Immature natural killer cell (primary cell): ENCODE data around the gene TFAM. TPM values are rescaled to one million over a fixed set of nuclear protein-coding genes. Genes with fewer than 3 reads are reported as not detected.
"Not testable (repeated sequence)": the region's sequence is repeated elsewhere in the genome, so short reads cannot be mapped to it uniquely, and the experiment has no call there.

Experiments
- DNase-seq, 3 donors: peaks; one replicate each; pipeline ENCODE4 v3.0.0; 2022; ENCODE audit warnings: mixed read lengths in 1 of 3
- H3K27ac Mint-ChIP-seq, 6 donors: one replicate each; pipeline ENCODE4 v1.8.0; 2020; ENCODE audit warnings: mixed read lengths in 6 of 6, mild to moderate bottlenecking in 5 of 6, inconsistent platforms in 4 of 6, moderate library complexity in 3 of 6
- H3K27me3 Mint-ChIP-seq, 3 donors: one replicate each; pipeline ENCODE4 v1.8.0; 2020 to 2021; ENCODE audit warnings: low read depth in 3 of 3, mild to moderate bottlenecking in 3 of 3, mixed read lengths in 3 of 3, moderate library complexity in 3 of 3, inconsistent platforms in 1 of 3
- H3K36me3 Mint-ChIP-seq, 3 donors: one replicate each; pipeline ENCODE4 v1.8.0; 2020; ENCODE audit warnings: mixed read lengths in 3 of 3, inconsistent platforms in 2 of 3, mild to moderate bottlenecking in 2 of 3
- H3K4me1 Mint-ChIP-seq, 2 donors: one replicate each; pipeline ENCODE4 v1.8.0; 2020; ENCODE audit warnings: inconsistent platforms in 2 of 2, mild to moderate bottlenecking in 2 of 2, mixed read lengths in 2 of 2, moderate library complexity in 1 of 2
- H3K4me3 Mint-ChIP-seq, 5 donors: one replicate each; pipeline ENCODE4 v1.8.0; 2020; ENCODE audit warnings: mild to moderate bottlenecking in 5 of 5, mixed read lengths in 5 of 5, inconsistent platforms in 3 of 5, moderate library complexity in 3 of 5
- H3K9me3 Mint-ChIP-seq, 6 donors: one replicate each; pipeline ENCODE4 v1.8.0; 2020; ENCODE audit warnings: mild to moderate bottlenecking in 6 of 6, mixed read lengths in 6 of 6, inconsistent platforms in 4 of 6, moderate library complexity in 3 of 6
- polyA plus RNA-seq, 3 donors: library from polyadenylated mRNA; unstranded; fragments of 300-500 nt; fragmentation: Illumina TruSeq; gene quantifications; one replicate each; pipeline ENCODE4 v1.2.3, GENCODE V29; 2021

Gene TFAM
- polyA plus RNA-seq, 3 donors from 2014 or later, result 27.8 to 49.7 (median 44.8) TPM

DNA sequence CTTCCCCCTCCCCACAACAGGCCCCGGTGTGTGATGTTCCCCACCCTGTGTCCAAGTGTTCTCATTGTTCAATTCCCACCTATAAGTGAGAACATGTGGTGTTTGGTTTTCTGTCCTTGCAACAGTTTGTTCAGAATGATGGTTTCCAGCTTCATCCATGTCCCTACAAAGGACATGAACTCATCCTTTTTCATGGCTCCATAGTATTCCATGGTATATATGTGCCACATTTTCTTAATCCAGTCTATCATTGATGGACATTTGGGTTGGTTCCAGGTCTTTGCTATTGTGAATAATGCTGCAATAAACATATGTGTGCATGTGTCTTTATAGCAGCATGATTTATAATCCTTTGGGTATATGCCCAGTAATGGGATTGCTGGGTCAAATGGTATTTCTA, 43.2 kb downstream of the TFAM start:
- DNase-seq, H3K27ac Mint-ChIP-seq, H3K4me1 Mint-ChIP-seq, H3K27me3 Mint-ChIP-seq, H3K36me3 Mint-ChIP-seq, H3K4me3 Mint-ChIP-seq: not testable (repeated sequence)
- peaks cover 2 to 11% (median 4%) of the 10 kb centered on the region in 6 donors for H3K9me3 Mint-ChIP-seq

GRCh38 chr10:58431903-58432302, 46.7 kb downstream of the TFAM start:
- no peak overlapping the region for H3K27ac Mint-ChIP-seq
- H3K27me3 Mint-ChIP-seq, result peaks cover 0 to 6% (median 0%) of the 10 kb centered on the region in 3 donors
- peaks cover 0 to 3% (median 0%) of the 10 kb centered on the region in 3 donors for H3K36me3 Mint-ChIP-seq
- no peak overlapping the region for H3K4me3 Mint-ChIP-seq
- H3K4me1 Mint-ChIP-seq, result peaks cover 5 to 14% of the 10 kb centered on the region in 2 donors
- no peak for DNase-seq
- peaks cover 0 to 6% (median 1%) of the 10 kb centered on the region in 6 donors for H3K9me3 Mint-ChIP-seq

GRCh38 chr10:58433066-58433465, 47.9 kb downstream of the TFAM start:
- H3K4me3 Mint-ChIP-seq, result no peak overlapping the region
- H3K27ac Mint-ChIP-seq, result no peak overlapping the region
- H3K9me3 Mint-ChIP-seq, result peaks cover 0 to 6% (median 0%) of the 10 kb centered on the region in 6 donors
- H3K36me3 Mint-ChIP-seq, result peaks cover 0 to 3% (median 0%) of the 10 kb centered on the region in 3 donors
- DNase-seq, result no peak
- peaks cover 5 to 14% of the 10 kb centered on the region in 2 donors for H3K4me1 Mint-ChIP-seq
- H3K27me3 Mint-ChIP-seq, result peaks cover 0 to 5% (median 0%) of the 10 kb centered on the region in 3 donors

DNA sequence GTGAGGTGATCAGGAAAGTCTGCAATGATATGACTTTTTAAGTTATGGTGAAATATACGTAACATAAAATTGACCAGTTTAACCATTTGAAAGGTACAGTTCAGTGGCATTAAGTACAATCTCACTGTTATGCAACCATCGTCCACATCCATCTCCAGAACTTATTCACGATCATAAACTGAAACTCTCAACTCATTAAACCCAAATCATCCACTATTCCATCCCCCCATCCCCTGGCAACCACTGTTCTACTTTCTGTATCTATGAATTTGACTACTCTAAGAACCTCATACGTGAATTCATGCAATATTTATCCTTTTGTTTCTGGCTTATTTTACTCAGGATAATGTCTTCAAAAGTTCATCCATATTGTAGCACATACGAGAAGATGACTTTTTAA, 48.4 kb downstream of the TFAM start:
- peaks cover 0 to 4% (median 0%) of the 10 kb centered on the region in 3 donors for H3K27me3 Mint-ChIP-seq
- DNase-seq, result no peak
- peaks cover 5 to 14% of the 10 kb centered on the region in 2 donors for H3K4me1 Mint-ChIP-seq
- no peak overlapping the region for H3K27ac Mint-ChIP-seq
- no peak overlapping the region for H3K4me3 Mint-ChIP-seq
- peaks cover 0 to 3% (median 0%) of the 10 kb centered on the region in 3 donors for H3K36me3 Mint-ChIP-seq
- peaks cover 0 to 6% (median 0%) of the 10 kb centered on the region in 6 donors for H3K9me3 Mint-ChIP-seq

DNA sequence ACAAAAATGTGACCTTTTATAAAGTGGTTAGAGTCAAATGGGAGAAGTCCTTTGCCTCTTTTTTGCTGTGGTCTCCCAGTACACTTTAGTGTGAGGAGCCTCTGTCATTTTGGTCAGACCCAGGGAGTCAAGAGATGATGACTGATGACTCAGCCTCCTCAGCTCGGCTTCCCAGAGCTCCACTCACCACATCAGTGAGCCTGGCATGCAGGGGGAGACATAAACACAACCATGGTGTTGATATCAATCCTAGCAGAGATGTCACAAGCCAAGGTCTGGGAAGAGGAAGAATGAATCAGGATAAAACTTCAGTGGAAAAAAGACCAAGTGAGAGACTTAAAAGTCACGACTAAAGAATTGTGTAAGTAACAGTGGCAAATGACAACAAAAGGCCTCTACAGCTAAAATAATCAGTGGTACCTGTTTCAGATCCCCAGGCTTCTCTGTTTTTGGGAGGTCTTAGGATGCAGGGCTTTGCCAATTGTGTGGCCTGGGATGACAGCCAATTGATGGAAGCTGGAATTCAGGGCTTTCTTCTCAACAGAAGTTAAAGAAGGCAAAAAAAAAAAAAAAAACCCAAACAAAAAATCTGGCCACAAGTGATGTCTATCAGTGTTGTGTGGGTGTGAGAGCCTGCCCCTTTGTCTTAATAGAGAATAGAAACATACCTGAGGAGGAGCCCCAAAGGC, 50.2 kb downstream of the TFAM start:
- no peak overlapping the region for H3K27ac Mint-ChIP-seq
- peaks cover 0 to 3% (median 0%) of the 10 kb centered on the region in 3 donors for H3K36me3 Mint-ChIP-seq
- peaks cover 0 to 6% (median 0%) of the 10 kb centered on the region in 3 donors for H3K27me3 Mint-ChIP-seq
- H3K4me3 Mint-ChIP-seq, result no peak overlapping the region
- H3K4me1 Mint-ChIP-seq, result peaks cover 5 to 14% of the 10 kb centered on the region in 2 donors
- peaks cover 0 to 5% (median 0%) of the 10 kb centered on the region in 6 donors for H3K9me3 Mint-ChIP-seq
- no peak for DNase-seq

GRCh38 chr10:58436071-58436470, 50.9 kb downstream of the TFAM start:
- peaks cover 0 to 3% (median 0%) of the 10 kb centered on the region in 3 donors for H3K27me3 Mint-ChIP-seq
- peaks cover 0 to 3% (median 0%) of the 10 kb centered on the region in 3 donors for H3K36me3 Mint-ChIP-seq
- H3K9me3 Mint-ChIP-seq, result peaks cover 0 to 6% (median 0%) of the 10 kb centered on the region in 6 donors
- no peak overlapping the region for H3K4me3 Mint-ChIP-seq
- no peak for DNase-seq
- no peak overlapping the region for H3K27ac Mint-ChIP-seq
- H3K4me1 Mint-ChIP-seq, result peaks cover 5 to 14% of the 10 kb centered on the region in 2 donors

GRCh38 chr10:58438340-58438871, 53.2 kb downstream of the TFAM start:
- H3K27me3 Mint-ChIP-seq, result peaks cover 0 to 6% (median 0%) of the 10 kb centered on the region in 3 donors
- H3K4me3 Mint-ChIP-seq, result no peak overlapping the region
- H3K27ac Mint-ChIP-seq, result no peak overlapping the region
- peaks cover 0 to 5% (median 0%) of the 10 kb centered on the region in 6 donors for H3K9me3 Mint-ChIP-seq
- DNase-seq, result no peak
- H3K36me3 Mint-ChIP-seq, result no peaks in the 10 kb centered on the region
- peaks cover 5 to 14% of the 10 kb centered on the region in 2 donors for H3K4me1 Mint-ChIP-seq

DNA sequence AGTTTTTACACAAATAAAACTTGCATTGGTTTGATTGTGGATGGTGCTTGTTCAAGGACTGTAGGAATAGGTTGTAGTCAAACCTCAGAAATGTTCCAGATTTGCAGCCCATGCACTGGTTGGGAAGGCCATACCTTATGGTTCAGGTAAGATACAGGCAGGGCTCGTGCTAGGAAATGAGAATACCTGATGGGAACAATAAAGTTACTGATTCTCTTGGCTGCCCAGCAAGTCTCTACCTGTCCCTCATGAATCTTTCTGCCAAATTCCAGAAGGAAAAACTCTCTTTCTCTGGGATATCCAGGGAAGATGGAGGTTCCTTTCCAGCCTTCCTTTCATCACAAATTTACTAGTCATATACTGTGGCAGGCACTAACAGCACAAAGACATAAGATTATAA, 53.8 kb downstream of the TFAM start:
- Mint-ChIP-seq H3K4me1 (peaks cover 5 to 14% of the 10 kb centered on the region in 2 donors), H3K27me3 (peaks cover 0 to 6% (median 0%) of the 10 kb centered on the region in 3 donors), H3K27ac (no peak overlapping the region), H3K9me3 (peaks cover 0 to 2% (median 0%) of the 10 kb centered on the region in 6 donors), H3K36me3 (no peaks in the 10 kb centered on the region), H3K4me3 (no peak overlapping the region)
- no peak for DNase-seq

- DNase-seq, result no peak
- Mint-ChIP-seq H3K9me3 (peaks cover 0 to 2% (median 0%) of the 10 kb centered on the region in 6 donors), H3K27me3 (peaks cover 0 to 6% (median 1%) of the 10 kb centered on the region in 3 donors), H3K27ac (no peak overlapping the region), H3K4me1 (peaks cover 5 to 14% of the 10 kb centered on the region in 2 donors), H3K4me3 (no peak overlapping the region), H3K36me3 (no peaks in the 10 kb centered on the region)
These were observed 54.6 kb downstream of the TFAM start for GRCh38 chr10:58439632-58440364.

GRCh38 chr10:58440484-58440883, 55.3 kb downstream of the TFAM start:
- H3K4me1 Mint-ChIP-seq, result peaks cover 2 to 9% of the 10 kb centered on the region in 2 donors
- no peak overlapping the region for H3K27ac Mint-ChIP-seq
- peaks cover 0 to 4% (median 0%) of the 10 kb centered on the region in 6 donors for H3K9me3 Mint-ChIP-seq
- DNase-seq, result no peak
- H3K36me3 Mint-ChIP-seq, result no peaks in the 10 kb centered on the region
- peaks cover 0 to 6% (median 4%) of the 10 kb centered on the region in 3 donors for H3K27me3 Mint-ChIP-seq
- H3K4me3 Mint-ChIP-seq, result no peak overlapping the region

- no peaks in the 10 kb centered on the region for H3K4me1 Mint-ChIP-seq
- H3K9me3 Mint-ChIP-seq, result peaks cover 0 to 6% (median 0%) of the 10 kb centered on the region in 6 donors
- DNase-seq, result no peak
- H3K27me3 Mint-ChIP-seq, result peaks cover 0 to 6% (median 6%) of the 10 kb centered on the region in 3 donors
- H3K36me3 Mint-ChIP-seq, result peaks cover 0 to 4% (median 0%) of the 10 kb centered on the region in 3 donors
- no peak overlapping the region for H3K27ac Mint-ChIP-seq
- no peak overlapping the region for H3K4me3 Mint-ChIP-seq
These were observed 59.1 kb downstream of the TFAM start for GRCh38 chr10:58444321-58444720.

DNA sequence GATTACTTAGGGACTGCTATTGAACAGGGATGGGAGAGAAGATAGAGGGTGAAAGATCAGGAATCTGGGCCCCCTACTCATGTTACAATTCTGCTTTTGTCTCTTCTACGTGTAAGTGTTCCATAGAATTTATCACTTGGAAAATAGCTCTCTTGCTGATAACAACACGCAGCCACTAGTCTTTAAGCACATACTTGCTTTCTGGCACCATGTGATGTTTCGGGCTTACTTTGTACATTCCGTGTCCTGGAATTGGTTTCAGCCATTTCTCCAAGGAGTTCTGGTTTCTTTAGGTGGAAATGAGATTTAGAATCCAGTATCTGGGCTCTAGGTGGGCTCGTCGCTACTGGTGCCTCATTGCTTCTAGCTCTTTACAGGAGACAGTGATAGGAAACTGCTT, 59.7 kb downstream of the TFAM start:
- peaks cover 0 to 6% (median 0%) of the 10 kb centered on the region in 6 donors for H3K9me3 Mint-ChIP-seq
- H3K4me3 Mint-ChIP-seq, result no peak overlapping the region
- H3K4me1 Mint-ChIP-seq, result no peaks in the 10 kb centered on the region
- H3K27me3 Mint-ChIP-seq, result peaks cover 0 to 6% (median 6%) of the 10 kb centered on the region in 3 donors
- no peak for DNase-seq
- no peak overlapping the region for H3K27ac Mint-ChIP-seq
- peaks cover 0 to 4% (median 0%) of the 10 kb centered on the region in 3 donors for H3K36me3 Mint-ChIP-seq

- Mint-ChIP-seq H3K36me3 (peaks cover 0 to 4% (median 0%) of the 10 kb centered on the region in 3 donors), H3K4me3 (no peak overlapping the region), H3K27me3 (peaks cover 0 to 7% (median 0%) of the 10 kb centered on the region in 3 donors), H3K4me1 (no peaks in the 10 kb centered on the region), H3K27ac (no peak overlapping the region), H3K9me3 (peaks cover 0 to 4% (median 0%) of the 10 kb centered on the region in 6 donors)
- no peak for DNase-seq
These were observed 63.1 kb downstream of the TFAM start for GRCh38 chr10:58448121-58448935.
